Osteoblast (primary cell): ENCODE measurements around the gene TNFAIP8. TPM values are rescaled to one million over a fixed set of nuclear protein-coding genes. Genes with fewer than 3 reads are reported as not detected.

ENCODE experiments used
- DNase-seq: peaks from one replicate; pipeline ENCODE4 v3.0.0; 2011; ENCODE audit warnings: low spot score, mixed read lengths; ENCODE audit not compliant: insufficient read length; ENCODE audit errors: missing footprints
- H2AFZ ChIP-seq: 2 replicates; pipeline ENCODE4 v1.6.0; 2011; ENCODE audit warnings: mild to moderate bottlenecking, low read length
- H3K27ac ChIP-seq: 2 replicates; pipeline ENCODE4 v1.5.1; 2011; ENCODE audit warnings: mild to moderate bottlenecking, low read depth, low read length, moderate library complexity
- H3K27me3 ChIP-seq: 2 replicates; pipeline ENCODE4 v1.6.0; 2012; ENCODE audit warnings: mild to moderate bottlenecking, control low read depth, inconsistent platforms, low read length, moderate library complexity; ENCODE audit not compliant: insufficient read depth
- H3K36me3 ChIP-seq: 2 replicates; pipeline ENCODE4 v1.5.1; 2011; ENCODE audit warnings: mild to moderate bottlenecking, low read length, control low read depth, moderate library complexity; ENCODE audit not compliant: insufficient read depth
- H3K4me1 ChIP-seq: 2 replicates; pipeline ENCODE4 v1.5.1; 2011; ENCODE audit warnings: mild to moderate bottlenecking, low read length, control low read depth, moderate library complexity; ENCODE audit not compliant: insufficient read depth
- H3K4me2 ChIP-seq: 2 replicates; pipeline ENCODE4 v1.6.0; 2011; ENCODE audit warnings: mild to moderate bottlenecking, low read length; ENCODE audit not compliant: insufficient read depth
- H3K4me3 ChIP-seq: fragments of 200-600 bp; sonication (generic); 3 replicates; pipeline ENCODE4 v1.5.1; 2012; ENCODE audit warnings: mild to moderate bottlenecking, low read length, inconsistent platforms; ENCODE audit not compliant: insufficient read depth
- H3K79me2 ChIP-seq: 2 replicates; pipeline ENCODE4 v1.6.0; 2012; ENCODE audit warnings: mild to moderate bottlenecking, low read length, control low read depth, inconsistent platforms; ENCODE audit not compliant: insufficient read depth
- H3K9me3 ChIP-seq: 2 replicates; pipeline ENCODE4 v1.5.1; 2011; ENCODE audit warnings: low read depth, low read length, control low read depth
- H4K20me1 ChIP-seq: 2 replicates; pipeline ENCODE4 v1.6.0; 2012; ENCODE audit warnings: mild to moderate bottlenecking, low read length, control low read depth; ENCODE audit not compliant: insufficient read depth
- total RNA-seq: library from RNA; depleted of rRNA; stranded (reverse); fragments of >200 nt; gene quantifications from 2 replicates; pipeline ENCODE4 v1.2.3, GENCODE V29; 2012
- TF ChIP-seq, protein P1 (sequence below): IDR thresholded peaks from 2 replicates; pipeline ENCODE4 v1.5.1; 2011; ENCODE audit warnings: mild to moderate bottlenecking, low read depth, low read length, moderate library complexity; ENCODE audit errors: extremely low read depth

Gene TNFAIP8
- total RNA-seq, 1 donor, result 23.2 TPM

DNA sequence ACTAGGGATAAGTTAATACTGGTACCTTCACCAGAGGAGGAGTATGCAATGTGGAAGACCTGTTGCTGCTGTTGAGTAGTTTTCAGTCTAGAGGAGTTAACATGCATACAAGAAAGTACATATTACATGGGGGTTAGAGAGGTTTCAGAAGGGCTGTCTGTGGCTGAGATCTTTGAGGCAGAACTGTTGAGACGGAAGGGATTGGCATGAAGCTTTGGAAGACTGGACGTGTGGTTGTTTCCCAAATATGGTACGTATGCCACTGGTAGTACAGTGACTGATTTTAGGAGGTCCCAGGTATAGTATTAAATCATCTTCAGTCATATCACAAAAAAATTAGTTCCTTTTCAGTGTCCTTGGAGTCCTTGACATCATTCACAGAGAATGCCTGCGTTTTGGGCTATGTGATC, 17.6 kb downstream of the TNFAIP8 start:
- Histone ChIP-seq H2AFZ (no peak overlapping the region), H3K4me1 (peaks cover 24% of the 10 kb centered on the region), H3K4me2 (no peak overlapping the region), H3K36me3 (no peaks in the 10 kb centered on the region), H3K27ac (no peak overlapping the region), H3K4me3 (no peak overlapping the region), H3K9me3 (no peaks in the 10 kb centered on the region), H3K27me3 (no peaks in the 10 kb centered on the region), H4K20me1 (no peaks in the 10 kb centered on the region), H3K79me2 (peaks cover 21% of the 10 kb centered on the region)
- TF ChIP-seq, protein P1, sequence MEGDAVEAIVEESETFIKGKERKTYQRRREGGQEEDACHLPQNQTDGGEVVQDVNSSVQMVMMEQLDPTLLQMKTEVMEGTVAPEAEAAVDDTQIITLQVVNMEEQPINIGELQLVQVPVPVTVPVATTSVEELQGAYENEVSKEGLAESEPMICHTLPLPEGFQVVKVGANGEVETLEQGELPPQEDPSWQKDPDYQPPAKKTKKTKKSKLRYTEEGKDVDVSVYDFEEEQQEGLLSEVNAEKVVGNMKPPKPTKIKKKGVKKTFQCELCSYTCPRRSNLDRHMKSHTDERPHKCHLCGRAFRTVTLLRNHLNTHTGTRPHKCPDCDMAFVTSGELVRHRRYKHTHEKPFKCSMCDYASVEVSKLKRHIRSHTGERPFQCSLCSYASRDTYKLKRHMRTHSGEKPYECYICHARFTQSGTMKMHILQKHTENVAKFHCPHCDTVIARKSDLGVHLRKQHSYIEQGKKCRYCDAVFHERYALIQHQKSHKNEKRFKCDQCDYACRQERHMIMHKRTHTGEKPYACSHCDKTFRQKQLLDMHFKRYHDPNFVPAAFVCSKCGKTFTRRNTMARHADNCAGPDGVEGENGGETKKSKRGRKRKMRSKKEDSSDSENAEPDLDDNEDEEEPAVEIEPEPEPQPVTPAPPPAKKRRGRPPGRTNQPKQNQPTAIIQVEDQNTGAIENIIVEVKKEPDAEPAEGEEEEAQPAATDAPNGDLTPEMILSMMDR, result no peak
- no peak for DNase-seq

DNA sequence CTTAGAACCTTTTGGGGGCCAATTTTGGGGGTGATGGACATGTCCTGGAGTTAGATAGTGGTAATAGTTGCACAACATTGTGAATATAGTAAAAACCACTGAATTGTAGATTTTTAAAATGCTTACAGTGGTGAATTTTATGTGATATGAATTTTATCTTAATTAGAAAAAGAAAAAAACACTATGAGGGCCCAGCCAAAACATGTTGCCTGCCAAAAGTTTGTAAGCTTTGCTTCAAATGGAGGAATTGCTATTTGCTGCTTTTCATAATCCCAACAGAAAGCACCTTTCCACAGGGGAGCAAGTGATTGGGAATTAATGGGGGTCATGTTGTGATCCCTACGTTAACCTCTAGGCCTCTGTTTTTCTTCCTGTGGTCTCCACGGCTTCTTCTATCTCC, 19.1 kb downstream of the TNFAIP8 start:
- no peak for DNase-seq
- Histone ChIP-seq H4K20me1 (no peaks in the 10 kb centered on the region), H3K27ac (no peak overlapping the region), H2AFZ (no peak overlapping the region), H3K79me2 (peaks cover 12% of the 10 kb centered on the region), H3K4me3 (no peak overlapping the region), H3K4me1 (peaks cover 29% of the 10 kb centered on the region), H3K9me3 (no peaks in the 10 kb centered on the region), H3K27me3 (no peaks in the 10 kb centered on the region), H3K4me2 (no peak overlapping the region), H3K36me3 (no peaks in the 10 kb centered on the region)
- TF ChIP-seq, protein P1, result no peak

DNA sequence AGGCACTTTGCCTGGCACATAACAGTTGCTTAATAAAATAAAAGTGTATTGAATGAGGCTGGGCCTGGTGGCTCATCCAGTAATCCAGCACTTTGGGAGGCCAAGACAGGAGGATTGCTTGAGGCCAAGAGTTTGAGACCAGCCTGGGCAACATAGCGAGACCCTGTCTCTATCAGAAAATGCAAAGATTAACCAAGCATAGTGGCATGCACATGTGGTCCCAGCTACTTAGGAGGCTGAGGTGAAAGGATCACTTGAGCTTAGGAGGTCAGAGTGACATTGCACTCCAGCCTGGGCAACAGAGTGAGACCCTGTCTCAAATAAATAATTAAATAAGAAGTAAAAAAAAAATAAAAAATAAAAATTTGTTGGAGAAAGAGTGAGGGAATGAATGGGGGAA, 21.2 kb downstream of the TNFAIP8 start:
- Histone ChIP-seq H3K4me1 (peaks cover 16% of the 10 kb centered on the region), H2AFZ (no peak overlapping the region), H3K27me3 (no peaks in the 10 kb centered on the region), H4K20me1 (no peaks in the 10 kb centered on the region), H3K79me2 (peaks cover 13% of the 10 kb centered on the region), H3K4me3 (no peak overlapping the region), H3K4me2 (no peak overlapping the region), H3K27ac (no peak overlapping the region), H3K9me3 (no peaks in the 10 kb centered on the region), H3K36me3 (no peaks in the 10 kb centered on the region)
- TF ChIP-seq, protein P1, result no peak
- DNase-seq, result no peak

DNA sequence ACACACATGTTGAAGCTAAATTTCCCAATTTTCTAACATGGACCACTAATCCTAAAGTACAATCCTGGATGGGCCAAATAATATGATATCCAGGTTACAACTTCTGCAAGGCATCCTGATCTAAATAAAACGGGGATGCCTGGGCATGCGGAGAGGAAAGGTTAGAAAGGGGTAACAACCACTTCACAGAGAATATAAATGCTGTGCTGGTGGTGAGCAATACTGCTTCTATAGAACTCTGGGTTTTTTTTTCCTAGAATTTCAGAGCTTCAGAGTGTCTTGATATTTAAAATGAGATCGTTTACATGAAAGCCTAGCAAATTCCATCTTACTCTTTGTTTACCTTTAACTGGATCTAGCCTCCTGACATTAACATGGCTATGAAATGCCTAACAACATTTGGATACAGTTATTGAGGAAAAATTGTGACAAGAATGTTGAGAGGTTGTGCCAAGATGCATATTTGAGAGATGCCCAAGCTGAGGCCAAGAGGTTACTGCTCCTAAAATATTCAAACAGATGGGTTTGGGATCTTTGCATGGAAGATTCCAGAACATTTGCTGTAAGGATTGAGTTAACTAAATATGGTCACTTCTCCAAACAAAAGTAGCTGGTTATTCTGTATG, 22.4 kb downstream of the TNFAIP8 start:
- no peaks in the 10 kb centered on the region for H4K20me1 ChIP-seq
- no peak overlapping the region for H2AFZ ChIP-seq
- TF ChIP-seq, protein P1, result no peak
- H3K4me3 ChIP-seq, result no peak overlapping the region
- DNase-seq, result peak; percentile 80
- no peak overlapping the region for H3K4me2 ChIP-seq
- H3K27ac ChIP-seq, result no peak overlapping the region
- no peaks in the 10 kb centered on the region for H3K9me3 ChIP-seq
- H3K36me3 ChIP-seq, result no peaks in the 10 kb centered on the region
- no peaks in the 10 kb centered on the region for H3K27me3 ChIP-seq
- peaks cover 16% of the 10 kb centered on the region for H3K4me1 ChIP-seq
- H3K79me2 ChIP-seq, result peaks cover 16% of the 10 kb centered on the region
